Hematopoietic multipotent progenitor cell treated with erythropoietin and hydrocortisone succinate and interleukin-3 and kit ligand, for 8 days (in vitro differentiated cells): Measurements from ENCODE around the gene TMED9.
"Not testable (repeated sequence)": the region's sequence is repeated elsewhere in the genome, so short reads cannot be mapped to it uniquely, and the experiment has no call there.

Experiments
- DNase-seq: peaks from one replicate; pipeline ENCODE4 v3.0.0-alpha.2; 2015

The TMED9 gene

DNA sequence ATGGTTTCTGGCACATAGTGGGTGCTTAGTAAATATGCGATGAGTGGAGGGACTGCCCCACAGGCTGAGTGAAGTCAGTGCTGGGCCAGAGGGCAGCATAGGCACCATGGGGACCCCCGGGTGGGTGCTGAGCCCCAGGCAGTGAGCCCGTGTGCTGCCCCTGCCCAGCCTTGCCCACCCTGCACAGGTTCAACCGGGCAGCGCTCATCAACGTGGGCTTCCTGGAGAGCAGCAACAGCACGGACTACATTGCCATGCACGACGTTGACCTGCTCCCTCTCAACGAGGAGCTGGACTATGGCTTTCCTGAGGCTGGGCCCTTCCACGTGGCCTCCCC is 15.1 kb downstream of the TMED9 start:
- DNase-seq: no peak

- peak; percentile 72 for DNase-seq
These were observed 15.6 kb downstream of the TMED9 start for GRCh38 chr5:177607452-177608192.

DNA sequence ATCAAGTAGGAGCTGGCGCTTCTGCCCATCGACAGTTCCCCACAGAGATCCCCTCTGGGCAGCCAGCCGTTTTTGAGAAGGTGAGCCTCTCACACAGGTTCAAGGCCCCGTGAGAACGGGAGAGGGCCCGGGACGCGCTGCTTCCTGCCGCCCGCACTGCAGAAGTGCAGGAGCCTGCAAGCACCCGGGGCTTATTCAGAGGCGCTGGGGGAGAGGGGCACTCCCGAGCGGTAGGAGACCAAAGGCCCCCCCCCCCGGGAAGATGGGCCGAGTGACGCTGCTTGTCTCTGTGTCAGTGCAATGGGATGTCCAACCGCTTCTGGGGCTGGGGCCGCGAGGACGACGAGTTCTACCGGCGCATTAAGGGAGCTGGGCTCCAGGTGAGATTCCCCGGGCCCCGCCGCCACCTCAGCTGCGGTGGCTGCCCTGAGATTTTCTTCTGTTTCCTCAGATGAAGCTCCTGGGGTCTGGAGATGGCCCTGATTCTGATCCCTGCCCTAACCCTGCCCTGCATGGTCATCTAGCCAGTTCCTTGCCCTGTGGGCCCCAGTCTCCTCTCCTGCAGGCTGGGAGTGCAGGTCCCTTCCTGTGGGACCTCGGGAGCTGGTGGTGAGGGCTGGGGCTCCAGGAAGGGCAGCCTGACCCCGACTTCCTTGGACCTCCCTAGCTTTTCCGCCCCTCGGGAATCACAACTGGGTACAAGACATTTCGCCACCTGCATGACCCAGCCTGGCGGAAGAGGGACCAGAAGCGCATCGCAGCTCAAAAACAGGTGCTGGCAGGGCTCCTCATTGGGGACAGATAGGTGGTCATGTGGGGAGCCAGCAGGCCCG is 16.5 kb downstream of the TMED9 start:
- no peak for DNase-seq

DNA sequence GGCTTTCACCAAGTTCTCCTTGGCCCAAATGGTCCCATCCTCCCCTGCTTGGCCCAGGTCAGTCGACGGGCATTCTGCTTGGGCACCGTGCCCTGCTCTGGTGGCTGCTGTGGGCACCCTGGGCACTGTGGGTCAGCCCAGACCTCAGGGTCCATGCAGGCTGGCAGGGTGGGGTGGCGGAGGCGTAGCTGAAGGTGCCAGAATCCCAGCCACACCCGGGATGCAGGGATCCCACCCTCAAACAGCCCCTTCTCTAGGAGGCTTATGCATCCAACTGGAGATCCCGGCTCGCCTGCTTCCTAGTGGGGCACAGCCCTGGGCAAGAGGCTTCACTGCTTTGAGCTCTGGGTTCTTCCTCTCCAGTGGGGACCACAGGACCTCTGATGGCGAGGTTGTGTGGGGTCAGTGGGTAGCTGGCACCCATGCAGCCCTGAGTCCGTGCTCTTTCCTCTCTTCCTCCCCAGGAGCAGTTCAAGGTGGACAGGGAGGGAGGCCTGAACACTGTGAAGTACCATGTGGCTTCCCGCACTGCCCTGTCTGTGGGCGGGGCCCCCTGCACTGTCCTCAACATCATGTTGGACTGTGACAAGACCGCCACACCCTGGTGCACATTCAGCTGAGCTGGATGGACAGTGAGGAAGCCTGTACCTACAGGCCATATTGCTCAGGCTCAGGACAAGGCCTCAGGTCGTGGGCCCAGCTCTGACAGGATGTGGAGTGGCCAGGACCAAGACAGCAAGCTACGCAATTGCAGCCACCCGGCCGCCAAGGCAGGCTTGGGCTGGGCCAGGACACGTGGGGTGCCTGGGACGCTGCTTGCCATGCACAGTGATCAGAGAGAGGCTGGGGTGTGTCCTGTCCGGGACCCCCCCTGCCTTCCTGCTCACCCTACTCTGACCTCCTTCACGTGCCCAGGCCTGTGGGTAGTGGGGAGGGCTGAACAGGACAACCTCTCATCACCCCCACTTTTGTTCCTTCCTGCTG is 17.4 kb downstream of the TMED9 start:
- DNase-seq: no peak

GRCh38 chr5:177610131-177610769 is 18.2 kb downstream of the TMED9 start:
- DNase-seq: no peak

- DNase-seq: no peak
These were observed 18.9 kb downstream of the TMED9 start for GRCh38 chr5:177610770-177611445.

- no peak for DNase-seq
These were observed 19.6 kb downstream of the TMED9 start for GRCh38 chr5:177611446-177612214.

- no peak for DNase-seq
These were observed 20.2 kb downstream of the TMED9 start for GRCh38 chr5:177612215-177612673.

GRCh38 chr5:177620560-177620959 is 28.6 kb downstream of the TMED9 start:
- no peak for DNase-seq

GRCh38 chr5:177624172-177624571 is 32.2 kb downstream of the TMED9 start:
- not testable (repeated sequence) for DNase-seq

DNA sequence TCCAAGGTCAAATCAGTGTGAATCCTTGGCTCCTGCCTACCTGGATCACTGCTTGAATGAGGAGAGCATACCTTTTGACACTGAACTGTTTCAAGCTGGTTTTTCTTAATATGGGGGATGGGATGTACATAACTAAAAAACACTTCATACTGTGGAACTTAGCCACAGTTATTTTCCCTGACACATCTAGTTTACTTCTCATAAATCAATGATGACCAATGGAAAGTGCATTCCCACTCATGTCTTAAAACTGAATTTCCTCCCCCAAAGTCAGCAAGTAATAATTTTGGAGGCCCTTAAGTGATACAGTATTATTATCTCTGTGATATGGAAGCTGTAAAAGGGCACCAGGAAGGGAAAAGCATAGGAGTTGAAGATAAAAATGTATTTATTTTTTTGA is 38.2 kb downstream of the TMED9 start:
- not testable (repeated sequence) for DNase-seq

DNA sequence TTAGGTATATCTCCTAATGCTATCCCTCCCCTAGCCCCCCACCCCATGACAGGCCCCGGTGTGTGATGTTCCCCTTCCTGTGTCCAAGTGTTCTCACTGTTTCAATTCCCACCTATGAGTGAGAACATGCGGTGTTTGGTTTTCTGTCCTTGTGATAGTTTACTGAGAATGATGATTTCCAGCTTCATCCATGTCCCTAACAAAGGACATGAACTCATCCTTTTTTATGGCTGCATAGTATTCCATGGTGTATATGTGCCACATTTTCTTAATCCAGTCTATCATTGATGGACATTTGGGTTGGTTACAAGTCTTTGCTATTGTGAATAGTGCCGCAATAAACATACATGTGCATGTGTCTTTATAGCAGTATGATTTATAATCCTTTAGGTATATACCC is 42.9 kb downstream of the TMED9 start:
- DNase-seq: not testable (repeated sequence)

- not testable (repeated sequence) for DNase-seq
These were observed 53.5 kb downstream of the TMED9 start for GRCh38 chr5:177645462-177645861.
